DND-41 (cell line): ENCODE measurements around the gene PHLDB2.

Experiments
- ATAC-seq: fragments of 200-7000 bp; cut with Tn5 transposase; 3 replicates; pipeline ENCODE4 v1.9.1; 2021; ENCODE audit warnings: low read depth; ENCODE audit not compliant: insufficient read depth
- DNase-seq: peaks from one replicate; pipeline ENCODE4 v3.0.0-alpha.2; 2020
- H2AFZ ChIP-seq: 2 replicates; pipeline ENCODE4 v1.6.0; 2012; ENCODE audit warnings: low read depth, low read length
- H3K27ac ChIP-seq: 2 replicates; pipeline ENCODE4 v1.5.1; 2012; ENCODE audit warnings: low read length, inconsistent platforms
- H3K27me3 ChIP-seq: fragments of 200-600 bp; sonication (generic); 2 replicates; pipeline ENCODE4 v1.6.0; 2012; ENCODE audit warnings: low read length, mild to moderate bottlenecking, inconsistent platforms; ENCODE audit not compliant: insufficient read depth, poor library complexity
- H3K36me3 ChIP-seq: 2 replicates; pipeline ENCODE4 v1.5.1; 2012; ENCODE audit warnings: low read length, inconsistent platforms; ENCODE audit not compliant: insufficient read depth
- H3K4me1 ChIP-seq: 2 replicates; pipeline ENCODE4 v1.5.1; 2012; ENCODE audit warnings: mild to moderate bottlenecking, low read length; ENCODE audit not compliant: insufficient read depth
- H3K4me2 ChIP-seq: 2 replicates; pipeline ENCODE4 v1.6.0; 2012; ENCODE audit warnings: mild to moderate bottlenecking, moderate library complexity, low read length, inconsistent platforms; ENCODE audit not compliant: insufficient read depth
- H3K4me3 ChIP-seq, 2 experiments: fragments of 200-600 bp in 1 of 2; shearing (Covaris generic) in 1 of 2; 2 replicates each; pipeline ENCODE4 v1.5.1; 2012 to 2016; ENCODE audit warnings: inconsistent platforms in 2 of 2, low read length in 2 of 2, mild to moderate bottlenecking in 2 of 2, low read depth in 1 of 2, moderate library complexity in 1 of 2
- H3K79me2 ChIP-seq: 2 replicates; pipeline ENCODE4 v1.6.0; 2012; ENCODE audit warnings: low read length, inconsistent platforms; ENCODE audit not compliant: insufficient read depth
- H3K9ac ChIP-seq: 2 replicates; pipeline ENCODE4 v1.6.0; 2012; ENCODE audit warnings: low read depth, mild to moderate bottlenecking, inconsistent platforms, low read length, moderate library complexity
- H3K9me3 ChIP-seq: 2 replicates; pipeline ENCODE4 v1.5.1; 2012; ENCODE audit warnings: low read length, moderate library complexity, mild to moderate bottlenecking, inconsistent platforms; ENCODE audit not compliant: insufficient read depth, severe bottlenecking
- H4K20me1 ChIP-seq: 2 replicates; pipeline ENCODE4 v1.6.0; 2012; ENCODE audit warnings: low read length; ENCODE audit not compliant: insufficient read depth
- CTCF ChIP-seq: IDR thresholded peaks from 2 replicates; pipeline ENCODE4 v1.5.1; 2012; ENCODE audit warnings: borderline replicate concordance, low read length, moderate library complexity, mild to moderate bottlenecking; ENCODE audit not compliant: poor library complexity, severe bottlenecking; ENCODE audit errors: extremely low read depth
- EZH2 ChIP-seq: IDR thresholded peaks from 3 replicates; pipeline ENCODE4 v1.6.1; 2012; ENCODE audit warnings: borderline replicate concordance, low read depth, mild to moderate bottlenecking, moderate library complexity, low read length, inconsistent platforms; ENCODE audit not compliant: severe bottlenecking

PHLDB2 gene

GRCh38 chr3:111972891-111973290 is 113.8 kb downstream of the PHLDB2 start:
- TF ChIP-seq EZH2, result no peak
- TF ChIP-seq CTCF, result no peak
- Histone ChIP-seq H3K27me3 (no peaks in the 10 kb centered on the region), H3K36me3 (no peaks in the 10 kb centered on the region), H3K27ac (no peak overlapping the region), H3K4me3 (no peak overlapping the region), H3K9ac (no peak overlapping the region), H3K79me2 (no peaks in the 10 kb centered on the region), H4K20me1 (no peaks in the 10 kb centered on the region), H2AFZ (no peak overlapping the region), H3K4me1 (no peaks in the 10 kb centered on the region), H3K9me3 (no peaks in the 10 kb centered on the region), H3K4me2 (no peak overlapping the region)
- DNase-seq (no peak), ATAC-seq (no peak)

GRCh38 chr3:111975131-111975530 is 116.1 kb downstream of the PHLDB2 start:
- Histone ChIP-seq H3K79me2 (peaks cover 13% of the 10 kb centered on the region), H3K36me3 (no peaks in the 10 kb centered on the region), H3K27me3 (no peaks in the 10 kb centered on the region), H3K9ac (no peak overlapping the region), H2AFZ (no peak overlapping the region), H4K20me1 (no peaks in the 10 kb centered on the region), H3K4me1 (peaks cover 11% of the 10 kb centered on the region), H3K27ac (no peak overlapping the region), H3K9me3 (no peaks in the 10 kb centered on the region), H3K4me3 (no peak overlapping the region), H3K4me2 (no peak overlapping the region)
- TF ChIP-seq CTCF (no peak), EZH2 (no peak)
- no peak for ATAC-seq
- no peak for DNase-seq

- no peak overlapping the region for H2AFZ ChIP-seq
- H3K4me2 ChIP-seq, result no peak overlapping the region
- H3K27ac ChIP-seq, result no peak overlapping the region
- peaks cover 4% of the 10 kb centered on the region; the same call in 1 of the 2 replicates for H4K20me1 ChIP-seq
- TF ChIP-seq EZH2, result no peak
- no peak for TF ChIP-seq CTCF
- H3K9me3 ChIP-seq, result no peaks in the 10 kb centered on the region
- no peak overlapping the region for H3K9ac ChIP-seq
- DNase-seq (no peak), ATAC-seq (no peak)
- H3K27me3 ChIP-seq, result no peaks in the 10 kb centered on the region
- peaks cover 22% of the 10 kb centered on the region for H3K4me1 ChIP-seq
- peaks cover 24% of the 10 kb centered on the region for H3K79me2 ChIP-seq
- H3K36me3 ChIP-seq, result peaks cover 6% of the 10 kb centered on the region
- H3K4me3 ChIP-seq, result no peak overlapping the region
Observed at GRCh38 chr3:111976254-111976653, 117.2 kb downstream of the PHLDB2 start.
